ENCODE measurements around the gene JAG2.

The JAG2 gene

GRCh38 chr14:105181549-105182295, 13.1 kb upstream of the JAG2 start:
- no peak for FAIRE-seq

- FAIRE-seq = no peak
These were observed 12.3 kb upstream of the JAG2 start, which contains the start of gene NUDT14 for GRCh38 chr14:105180592-105181548. Gene NUDT14 (minus strand): TSS chr14:105181312. CDS start chr14:105181209, 103 bp downstream.

- no peak for FAIRE-seq
These were observed 10.6 kb upstream of the JAG2 start for GRCh38 chr14:105179191-105179590.

GRCh38 chr14:105178868-105179140, 10.2 kb upstream of the JAG2 start:
- no peak for FAIRE-seq

GRCh38 chr14:105178069-105178867, 9.7 kb upstream of the JAG2 start:
- FAIRE-seq = no peak

GRCh38 chr14:105177082-105177481, 8.5 kb upstream of the JAG2 start:
- FAIRE-seq = no peak

GRCh38 chr14:105176513-105176912, 7.9 kb upstream of the JAG2 start:
- no peak for FAIRE-seq

GRCh38 chr14:105173901-105174894, 5.6 kb upstream of the JAG2 start:
- no peak for FAIRE-seq

- FAIRE-seq = no peak
These were observed 4.6 kb upstream of the JAG2 start for GRCh38 chr14:105173145-105173544.

GRCh38 chr14:105172476-105172875, 3.9 kb upstream of the JAG2 start:
- no peak for FAIRE-seq

GRCh38 chr14:105171004-105171673, 2.6 kb upstream of the JAG2 start:
- FAIRE-seq = no peak

- no peak for FAIRE-seq
These were observed 1.4 kb upstream of the JAG2 start for GRCh38 chr14:105169776-105170655.

GRCh38 chr14:105168979-105169507, 467 bp upstream of the JAG2 start:
- FAIRE-seq = no peak

- no peak for FAIRE-seq
These were observed 519 bp downstream of the JAG2 start for GRCh38 chr14:105168093-105168420.

- FAIRE-seq = no peak
These were observed 1.1 kb downstream of the JAG2 start for GRCh38 chr14:105167303-105168092.

GRCh38 chr14:105166571-105167302, 1.8 kb downstream of the JAG2 start:
- no peak for FAIRE-seq

- FAIRE-seq = no peak
These were observed 2.7 kb downstream of the JAG2 start for GRCh38 chr14:105165761-105166485.
